Cardiac fibroblast (primary cell): ENCODE data around the gene SUCLG2.

Experiments used
- DNase-seq, 2 donors: peaks; one replicate each; pipeline versions ENCODE4 v3.0.0 to v3.0.0-alpha.2; 2010; ENCODE audit warnings: low read depth in 2 of 2
- H3K4me3 ChIP-seq, 2 donors: replicated peaks in 1 of 2; 1 replicate in 1 of 2; 2 replicates in 1 of 2; pipeline ENCODE4 v1.5.1; 2011; ENCODE audit warnings: low read depth in 2 of 2, low read length in 2 of 2, mild to moderate bottlenecking in 2 of 2, moderate library complexity in 1 of 2
- CTCF ChIP-seq: IDR thresholded peaks from one replicate; pipeline ENCODE4 v1.5.1; 2011; ENCODE audit warnings: low read depth, mild to moderate bottlenecking, low read length, inconsistent platforms

SUCLG2 gene

GRCh38 chr3:67450153-67450552 is 204.3 kb downstream of the SUCLG2 start:
- no peak for DNase-seq
- no peak for TF ChIP-seq CTCF
- H3K4me3 ChIP-seq, result no peak overlapping the region

GRCh38 chr3:67447393-67447792 is 207.0 kb downstream of the SUCLG2 start:
- DNase-seq, result no peak
- no peak overlapping the region for H3K4me3 ChIP-seq
- no peak for TF ChIP-seq CTCF

GRCh38 chr3:67437789-67438188 is 216.6 kb downstream of the SUCLG2 start:
- DNase-seq, result no peak
- TF ChIP-seq CTCF, result no peak
- no peak overlapping the region for H3K4me3 ChIP-seq

GRCh38 chr3:67437090-67437489 is 217.3 kb downstream of the SUCLG2 start:
- peak in 1 of 2 donors; percentile 27 for DNase-seq
- H3K4me3 ChIP-seq, result no peak overlapping the region
- no peak for TF ChIP-seq CTCF

- DNase-seq, result no peak
- no peak for TF ChIP-seq CTCF
- no peak overlapping the region for H3K4me3 ChIP-seq
These were observed 221.3 kb downstream of the SUCLG2 start for GRCh38 chr3:67433109-67433508.

- no peak for TF ChIP-seq CTCF
- no peak overlapping the region for H3K4me3 ChIP-seq
- no peak for DNase-seq
These were observed 222.5 kb downstream of the SUCLG2 start for GRCh38 chr3:67431887-67432286.

GRCh38 chr3:67423722-67424121 is 230.7 kb downstream of the SUCLG2 start:
- no peak for TF ChIP-seq CTCF
- no peak for DNase-seq
- H3K4me3 ChIP-seq, result no peak overlapping the region
